ENCODE measurements around the gene DLK2. TPM values are rescaled to one million over a fixed set of nuclear protein-coding genes. Genes with fewer than 3 reads are reported as not detected.
A peak's percentile ranks its signal among the peaks of the same experiment; 100 is the strongest.

Gene DLK2
- total RNA-seq, 1 experiment from 2014 or later, result 3.6 TPM

- intact Hi-C loops (cut with micrococcal nuclease; ENCODE audit: unreplicated experiment), result loop anchor here (10.0 kb wide), 1 partner anchor 62 kb away; no protein-coding TSS in a partner anchor
- no peak overlapping the region for H2AFZ ChIP-seq
- no peaks in the 10 kb centered on the region for H4K20me1 ChIP-seq (ENCODE audit: insufficient read depth)
- H3K4me1 ChIP-seq (replicated peaks; ENCODE audit: insufficient read depth), result peaks cover 46% of the 10 kb centered on the region
- H3K4me2 ChIP-seq, result no peak overlapping the region
- DNase-seq, result no peak
- H3K27ac ChIP-seq, result no peak overlapping the region
- no peaks in the 10 kb centered on the region for H3K27me3 ChIP-seq (ENCODE audit: insufficient read depth, low read depth)
- no peaks in the 10 kb centered on the region for H3K9me2 ChIP-seq (ENCODE audit: insufficient read depth)
- H3K79me2 ChIP-seq (ENCODE audit: low read depth), result peaks cover 22% of the 10 kb centered on the region
- CTCF ChIA-PET, result no interaction called here
- no TSS peak for BruUV-seq (replicated peaks)
- TF ChIP-seq EZH2 (IDR thresholded peaks at IDR 0.05; ENCODE audit: low read depth) (no peak), CTCF (conservative IDR thresholded peaks at IDR 0.05) (no peak)
- POLR2A ChIA-PET (ENCODE audit: unreplicated experiment), result no interaction called here
- no peaks in the 10 kb centered on the region for H3K36me3 ChIP-seq (ENCODE audit: low read depth)
- no peak overlapping the region for H3K4me3 ChIP-seq
- peaks cover 34% of the 10 kb centered on the region for H3F3A ChIP-seq (ENCODE audit: insufficient read depth, low read depth)
- no peaks in the 10 kb centered on the region for H3K9me3 ChIP-seq (ENCODE audit: insufficient read depth, low read depth)
Observed at GRCh38 chr6:43433148-43433547, 22.2 kb downstream of the DLK2 start.

- TF ChIP-seq CTCF (conservative IDR thresholded peaks at IDR 0.05) (no peak), EZH2 (IDR thresholded peaks at IDR 0.05; ENCODE audit: low read depth) (no peak)
- ChIA-PET CTCF (no interaction called here), POLR2A (ENCODE audit: unreplicated experiment) (no interaction called here)
- Histone ChIP-seq H3K9me3 (ENCODE audit: insufficient read depth, low read depth) (no peaks in the 10 kb centered on the region), H3K4me3 (no peak overlapping the region), H3K27ac (no peak overlapping the region), H4K20me1 (ENCODE audit: insufficient read depth) (no peaks in the 10 kb centered on the region), H3F3A (ENCODE audit: insufficient read depth, low read depth) (peaks cover 30% of the 10 kb centered on the region), H3K9me2 (ENCODE audit: insufficient read depth) (no peaks in the 10 kb centered on the region), H3K79me2 (ENCODE audit: low read depth) (peaks cover 22% of the 10 kb centered on the region), H3K4me1 (replicated peaks; ENCODE audit: insufficient read depth) (peaks cover 38% of the 10 kb centered on the region), H3K27me3 (ENCODE audit: insufficient read depth, low read depth) (no peaks in the 10 kb centered on the region), H2AFZ (no peak overlapping the region), H3K36me3 (ENCODE audit: low read depth) (no peaks in the 10 kb centered on the region), H3K4me2 (no peak overlapping the region)
- BruUV-seq (replicated peaks), result no TSS peak
- no peak for DNase-seq
- intact Hi-C loops (cut with micrococcal nuclease; ENCODE audit: unreplicated experiment), result loop anchor here (10.0 kb wide), 1 partner anchor 63 kb away; no protein-coding TSS in a partner anchor
Observed at GRCh38 chr6:43432009-43432945, 23.1 kb downstream of the DLK2 start.

GRCh38 chr6:43428874-43429273 is 26.5 kb downstream of the DLK2 start:
- CTCF ChIA-PET, result no interaction called here
- Histone ChIP-seq H4K20me1 (ENCODE audit: insufficient read depth) (no peaks in the 10 kb centered on the region), H3K79me2 (ENCODE audit: low read depth) (peaks cover 22% of the 10 kb centered on the region), H3K4me3 (peak overlapping the region; percentile 87), H3K27ac (no peak overlapping the region), H3K9me2 (ENCODE audit: insufficient read depth) (no peaks in the 10 kb centered on the region), H3K4me1 (replicated peaks; ENCODE audit: insufficient read depth) (peaks cover 19% of the 10 kb centered on the region), H3K36me3 (ENCODE audit: low read depth) (no peaks in the 10 kb centered on the region), H3K4me2 (peak overlapping the region; percentile 94), H3K9me3 (ENCODE audit: insufficient read depth, low read depth) (no peaks in the 10 kb centered on the region), H3K27me3 (ENCODE audit: insufficient read depth, low read depth) (no peaks in the 10 kb centered on the region), H2AFZ (peak overlapping the region; percentile 80), H3F3A (ENCODE audit: insufficient read depth, low read depth) (peaks cover 8% of the 10 kb centered on the region; the same call in 1 of the 2 replicates)
- BruUV-seq (replicated peaks), result no TSS peak
- TF ChIP-seq EZH2 (IDR thresholded peaks at IDR 0.05; ENCODE audit: low read depth) (no peak), CTCF (conservative IDR thresholded peaks at IDR 0.05) (no peak)
- intact Hi-C loops (cut with micrococcal nuclease; ENCODE audit: unreplicated experiment), result loop anchor here (5.0 kb wide), 1 partner anchor 62 kb away; the partner anchor contains the start of gene ZNF318
- no peak for DNase-seq
- POLR2A ChIA-PET (ENCODE audit: unreplicated experiment), result no interaction called here

Data from PC-9 (cell line).